DND-41 (cell line): ENCODE results near the gene ERGIC1.

Experiments used
- CTCF ChIP-seq: IDR thresholded peaks from 2 replicates; pipeline ENCODE4 v1.5.1; 2012; ENCODE audit warnings: borderline replicate concordance, low read length, moderate library complexity, mild to moderate bottlenecking; ENCODE audit not compliant: poor library complexity, severe bottlenecking; ENCODE audit errors: extremely low read depth
- EZH2 ChIP-seq: IDR thresholded peaks from 3 replicates; pipeline ENCODE4 v1.6.1; 2012; ENCODE audit warnings: borderline replicate concordance, low read depth, mild to moderate bottlenecking, moderate library complexity, low read length, inconsistent platforms; ENCODE audit not compliant: severe bottlenecking

GRCh38 chr5:172886476-172886875 is 52.4 kb downstream of the ERGIC1 start:
- TF ChIP-seq CTCF (no peak), EZH2 (no peak)
